HepG2 (cell line): ENCODE measurements around the gene ZIC2. TPM values are rescaled to one million over a fixed set of nuclear protein-coding genes. Genes with fewer than 3 reads are reported as not detected.

ENCODE experiments used
- CREB3 ChIP-seq: sonication (generic); formaldehyde crosslinking; IDR thresholded peaks from 2 replicates; pipeline ENCODE4 v1.5.0; 2020; ENCODE audit warnings: missing genetic modification reagents
- FOXA1 ChIP-seq, 2 experiments: fragments of 450-650 bp in 1 of 2; sonication (generic) in 1 of 2; formaldehyde crosslinking in 1 of 2; IDR thresholded peaks; 2 replicates each; pipeline versions ENCODE4 v1.4.0 to v1.6.1; 2016 to 2020; ENCODE audit warnings: missing genetic modification reagents in 1 of 2
- FOXP1 ChIP-seq, 2 experiments: fragments of 450-650 bp in 1 of 2; IDR thresholded peaks; 2 replicates each; pipeline ENCODE4 v1.6.1; 2017 to 2018; ENCODE audit warnings: antibody characterized with exemption in 1 of 2
- GLI4 ChIP-seq: sonication (generic); formaldehyde crosslinking; IDR thresholded peaks from 2 replicates; pipeline ENCODE4 v1.5.1; 2020; ENCODE audit warnings: missing genetic modification reagents, mild to moderate bottlenecking, moderate library complexity, borderline replicate concordance
- NFRKB ChIP-seq: fragments of 450-650 bp; IDR thresholded peaks from 2 replicates; pipeline ENCODE4 v1.6.1; 2017
- TAF15 ChIP-seq: fragments of 200-400 bp; formaldehyde crosslinking; IDR thresholded peaks from one replicate; pipeline ENCODE4 v1.6.1; 2018; ENCODE audit warnings: mild to moderate bottlenecking, low read depth, low read length; ENCODE audit not compliant: poor library complexity, severe bottlenecking
- ZNF382 ChIP-seq: sonication (generic); formaldehyde crosslinking; IDR thresholded peaks from 2 replicates; pipeline ENCODE4 v1.5.0; 2020; ENCODE audit warnings: missing genetic modification reagents, mild to moderate bottlenecking, borderline replicate concordance
- ZNF646 ChIP-seq: sonication (generic); formaldehyde crosslinking; IDR thresholded peaks from 2 replicates; pipeline ENCODE4 v1.9.0; 2021; ENCODE audit warnings: mild to moderate bottlenecking, missing genetic modification reagents
- polyA plus RNA-seq, 8 experiments: library from polyadenylated mRNA; depleted of rRNA in 3 of 8; stranded (reverse) in 7 of 8; unstranded in 1 of 8; fragments of >200 nt; fragmentation: Illumina TruSeq in 4 of 8; extraction: Trizol in 4 of 8; gene quantifications; 2 replicates each; pipeline versions ENCODE4 v1.2.1 to v1.2.3, GENCODE V29; 2011 to 2016; ENCODE audit warnings: low read depth in 4 of 8, missing spikeins in 1 of 8, mixed read lengths in 1 of 8; ENCODE audit not compliant: insufficient read depth in 1 of 8
- total RNA-seq, 5 experiments: library from RNA; depleted of rRNA; stranded (reverse); fragments of >200 nt; fragmentation: Illumina TruSeq; extraction: Trizol; gene quantifications; 2 replicates each; pipeline ENCODE4 v1.2.3, GENCODE V29; 2016; ENCODE audit warnings: low read depth in 1 of 5

The ZIC2 gene
- total and polyA plus RNA-seq, 2 of the 13 experiments (the other 11 are each of a cell fraction or from before 2014, with no cell fraction given) = 0.13 TPM; not detected in 1

GRCh38 chr13:99977334-99977911, 4.2 kb upstream of the ZIC2 start (continued):
- TF ChIP-seq CREB3 (no peak), ZNF382 (no peak), TAF15 (no peak), FOXP1 (IDR thresholded peaks at IDR 0.05) (no peak), FOXP1 (CRISPR knock-in tag; IDR thresholded peaks at IDR 0.05) (peak; percentile 27; the same call in 1 of the 2 replicates), NFRKB (no peak), ZNF646 (CRISPR knock-in tag) (no peak), FOXA1 (IDR thresholded peaks at IDR 0.05) (no peak), FOXA1 (CRISPR knock-in tag; IDR thresholded peaks at IDR 0.05) (peak; percentile 56), GLI4 (no peak)
